ENCODE results near the gene SEMA4A.
"Not testable (repeated sequence)": the region's sequence is repeated elsewhere in the genome, so short reads cannot be mapped to it uniquely, and the experiment has no call there.

Gene SEMA4A

DNA sequence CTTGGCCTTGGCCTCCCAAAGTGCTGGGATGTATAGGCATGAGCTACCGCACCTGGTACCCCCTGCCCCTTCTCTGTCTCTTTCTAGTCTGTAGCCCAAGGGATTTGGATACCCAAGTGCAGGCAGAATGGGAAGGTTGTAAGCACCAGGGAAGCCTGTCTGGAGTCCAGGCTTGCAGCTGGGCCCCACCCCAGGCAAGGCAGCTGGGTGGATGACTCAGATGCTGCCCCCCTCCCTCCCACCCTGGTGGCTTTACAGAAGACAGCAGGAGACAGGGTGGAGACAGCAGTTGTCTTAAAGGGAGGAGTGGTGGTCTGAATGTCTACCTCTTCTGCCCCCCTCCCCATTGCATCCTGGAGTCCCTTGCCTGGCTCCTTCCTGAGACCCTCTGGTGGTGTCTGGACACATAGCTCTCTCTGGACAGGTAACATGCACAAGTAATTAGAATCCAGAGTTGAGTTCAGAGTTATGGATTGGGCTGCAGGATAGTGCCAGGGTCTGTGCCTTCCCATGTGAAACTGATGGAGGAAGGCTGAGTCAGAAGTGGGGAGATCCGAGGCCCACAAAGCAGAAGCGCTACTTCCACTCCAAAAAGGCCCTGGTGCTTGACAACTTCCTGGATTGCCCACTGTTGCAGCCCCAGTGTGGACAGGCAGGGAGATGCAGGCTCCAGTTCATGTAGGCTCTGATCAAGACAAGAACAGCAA is 33.7 kb upstream of the SEMA4A start:
- peak in 7 of 14 donors; percentile 33 to 81 (median 45) for DNase-seq

DNA sequence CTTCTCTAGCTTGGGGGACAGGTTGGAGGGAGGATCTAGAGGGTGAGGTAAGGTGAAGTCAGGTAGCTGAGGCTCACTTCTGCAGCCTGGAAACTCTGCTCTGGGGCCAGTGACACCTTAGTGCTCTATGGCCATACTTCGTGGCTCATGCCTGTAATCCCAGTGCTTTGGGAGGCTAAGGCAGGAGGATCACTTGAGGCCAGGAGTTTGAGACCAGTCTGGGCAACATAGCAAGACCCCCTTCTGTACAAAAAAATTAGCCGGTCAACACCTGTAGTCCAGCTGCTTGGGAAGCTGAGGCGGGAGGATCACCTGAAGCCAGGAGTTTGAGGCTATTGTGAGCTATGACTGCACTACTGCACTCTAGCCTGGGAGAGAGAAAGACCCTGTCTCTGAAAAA is 33.1 kb upstream of the SEMA4A start:
- no peak for DNase-seq

DNA sequence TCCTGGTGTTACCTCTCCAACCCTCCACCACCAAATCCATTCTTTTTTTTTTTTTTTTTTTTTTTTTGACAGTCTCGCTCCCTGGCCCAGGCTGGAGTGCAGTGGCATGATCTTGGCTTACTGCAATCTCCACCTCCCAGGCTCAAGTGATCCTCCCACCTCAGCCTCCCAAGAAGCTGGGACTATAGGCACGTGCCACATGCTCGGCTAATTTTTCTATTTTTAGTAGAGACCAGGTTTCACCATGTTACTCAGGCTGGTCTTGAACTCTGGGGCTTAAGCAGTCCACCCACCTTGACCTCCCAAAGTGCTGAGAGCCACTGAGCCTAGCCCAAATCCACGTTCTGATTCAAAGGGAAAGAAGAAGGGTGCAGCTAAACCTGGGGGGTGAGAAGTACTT is 32.4 kb upstream of the SEMA4A start:
- not testable (repeated sequence) for DNase-seq

- DNase-seq = no peak
Observed at GRCh38 chr1:156121457-156121856, 31.9 kb upstream of the SEMA4A start.

- no peak for DNase-seq
Observed at GRCh38 chr1:156122086-156122485, 31.3 kb upstream of the SEMA4A start.

DNA sequence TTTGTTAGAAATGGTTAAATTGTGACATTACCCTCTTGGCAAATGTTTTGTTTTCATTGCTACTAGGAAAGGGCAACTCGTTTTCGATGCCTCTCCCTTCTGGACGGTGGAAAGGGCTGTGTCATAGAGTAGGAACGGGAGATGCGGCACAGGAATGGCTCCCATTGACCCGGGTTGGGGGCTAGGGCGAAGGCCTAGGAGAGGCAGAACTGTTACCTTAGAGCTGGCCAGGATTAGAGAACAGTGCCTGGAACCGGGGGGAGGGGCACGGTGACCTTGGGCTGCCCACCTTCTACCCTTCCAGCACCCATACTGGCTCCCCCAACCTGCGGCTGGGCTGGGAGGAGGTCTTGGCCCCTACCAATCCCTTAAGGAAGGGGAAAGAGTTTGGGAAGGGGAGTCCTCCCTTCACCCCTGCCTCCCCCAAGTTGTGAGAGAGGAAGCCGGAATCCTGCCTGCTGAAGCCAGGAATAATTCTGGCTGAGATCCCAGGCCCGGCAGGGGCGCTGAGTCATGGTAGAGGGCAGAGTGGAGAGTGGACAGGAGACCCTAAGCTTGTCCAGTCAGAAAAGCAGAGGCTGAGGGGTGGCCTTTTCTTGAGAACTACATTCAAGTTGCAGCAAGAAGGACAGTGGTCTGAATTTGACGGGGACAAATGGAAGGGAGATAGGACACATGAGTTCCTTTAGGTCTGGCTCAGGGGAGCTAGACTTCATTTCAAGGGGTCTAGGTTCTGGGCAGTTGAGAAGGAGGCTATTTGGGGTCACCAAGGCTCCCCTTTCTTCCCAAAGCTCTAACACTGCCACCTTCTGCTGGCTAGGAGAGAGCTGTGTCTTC is 30.6 kb upstream of the SEMA4A start:
- peak in 11 of 14 donors; percentile 42 to 88 (median 58) for DNase-seq

- DNase-seq = peak in 13 of 14 donors; percentile 36 to 96 (median 84)
Observed at GRCh38 chr1:156123356-156124196, 29.8 kb upstream of the SEMA4A start.

GRCh38 chr1:156124557-156125483 is 28.6 kb upstream of the SEMA4A start:
- peak in 1 of 14 donors; percentile 15 for DNase-seq

- DNase-seq = not testable (repeated sequence)
Observed at GRCh38 chr1:156125544-156125943, 27.8 kb upstream of the SEMA4A start.

DNA sequence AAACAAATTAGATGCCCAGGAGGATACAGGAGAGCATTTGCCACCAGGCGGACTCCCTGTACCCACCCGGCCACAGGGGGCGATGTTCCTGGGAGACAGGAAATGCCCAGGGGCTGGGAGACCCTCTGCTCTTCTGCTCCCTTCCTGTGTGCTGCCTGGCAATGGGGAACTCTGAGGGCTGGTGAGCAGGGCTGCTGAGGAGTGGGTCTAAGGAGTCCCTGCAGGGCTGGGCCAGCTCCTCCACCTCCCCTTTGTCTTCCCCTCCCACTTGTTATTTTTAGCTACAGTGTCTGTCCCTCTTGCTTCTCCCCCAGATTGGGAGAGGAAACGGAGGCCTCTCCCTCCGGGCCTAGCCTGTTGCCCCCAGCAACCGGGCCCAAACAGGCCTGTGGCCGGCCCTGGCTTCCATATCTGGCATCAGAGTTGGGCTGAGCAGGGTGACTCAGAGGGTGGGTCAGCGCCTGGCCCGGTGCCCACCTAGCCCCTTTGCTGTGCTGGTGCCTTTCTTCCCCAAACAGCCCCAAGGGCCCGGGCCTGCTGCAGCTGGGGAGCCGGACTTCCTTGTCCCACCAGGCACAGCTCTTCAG is 27.2 kb upstream of the SEMA4A start:
- DNase-seq = peak in 8 of 14 donors; percentile 28 to 88 (median 47)

GRCh38 chr1:156126630-156127534 is 26.5 kb upstream of the SEMA4A start:
- DNase-seq = peak in 1 of 14 donors; percentile 59

GRCh38 chr1:156128308-156128653 is 25.1 kb upstream of the SEMA4A start:
- no peak for DNase-seq

DNA sequence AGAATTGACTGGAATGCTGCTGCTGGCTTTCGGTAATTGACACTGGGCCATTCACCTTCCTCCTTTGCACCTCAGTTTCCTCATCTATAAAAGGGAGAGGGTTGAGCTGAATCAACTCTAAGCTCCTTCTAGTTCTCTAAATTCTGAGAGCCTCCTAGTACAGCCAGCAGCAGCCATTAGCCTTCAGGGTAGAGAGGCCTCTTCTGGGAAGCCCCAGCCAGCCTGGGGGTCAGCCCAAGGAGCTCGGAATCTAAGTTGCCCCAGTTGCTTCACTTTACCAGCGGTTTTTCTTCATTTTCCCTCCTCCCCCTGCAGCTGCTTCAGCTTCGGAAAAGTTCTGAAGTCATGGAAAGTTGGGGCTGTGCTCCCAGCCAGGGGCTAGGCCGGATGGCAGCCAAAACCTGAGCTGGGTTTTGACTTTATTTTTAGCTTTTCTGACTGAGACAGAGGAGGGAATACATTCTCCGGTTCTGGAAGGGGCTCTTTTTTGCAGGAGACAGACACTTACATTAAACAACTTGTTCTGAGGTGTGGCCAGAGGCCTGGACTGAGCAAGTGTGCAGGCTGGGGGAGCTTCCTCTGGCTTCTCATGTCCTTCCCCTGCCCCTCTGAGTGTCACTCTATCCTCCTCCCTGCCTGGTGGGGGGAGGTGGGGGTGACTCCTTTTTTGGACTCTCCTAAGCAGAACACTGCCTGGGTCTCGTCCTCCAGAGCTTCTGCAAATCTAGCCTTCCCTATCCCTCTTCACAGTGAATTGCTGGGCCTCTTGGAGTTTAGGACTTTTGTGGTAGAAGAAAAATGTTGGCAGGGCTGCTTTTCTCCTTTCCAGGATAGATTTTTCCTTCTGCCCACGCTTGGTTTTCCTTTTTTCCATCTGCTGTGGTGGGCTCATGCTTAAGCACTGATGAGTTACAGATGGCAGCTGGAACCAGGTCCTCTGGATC is 24.5 kb upstream of the SEMA4A start:
- DNase-seq = peak in 3 of 14 donors; percentile 30 to 42 (median 39)

DNA sequence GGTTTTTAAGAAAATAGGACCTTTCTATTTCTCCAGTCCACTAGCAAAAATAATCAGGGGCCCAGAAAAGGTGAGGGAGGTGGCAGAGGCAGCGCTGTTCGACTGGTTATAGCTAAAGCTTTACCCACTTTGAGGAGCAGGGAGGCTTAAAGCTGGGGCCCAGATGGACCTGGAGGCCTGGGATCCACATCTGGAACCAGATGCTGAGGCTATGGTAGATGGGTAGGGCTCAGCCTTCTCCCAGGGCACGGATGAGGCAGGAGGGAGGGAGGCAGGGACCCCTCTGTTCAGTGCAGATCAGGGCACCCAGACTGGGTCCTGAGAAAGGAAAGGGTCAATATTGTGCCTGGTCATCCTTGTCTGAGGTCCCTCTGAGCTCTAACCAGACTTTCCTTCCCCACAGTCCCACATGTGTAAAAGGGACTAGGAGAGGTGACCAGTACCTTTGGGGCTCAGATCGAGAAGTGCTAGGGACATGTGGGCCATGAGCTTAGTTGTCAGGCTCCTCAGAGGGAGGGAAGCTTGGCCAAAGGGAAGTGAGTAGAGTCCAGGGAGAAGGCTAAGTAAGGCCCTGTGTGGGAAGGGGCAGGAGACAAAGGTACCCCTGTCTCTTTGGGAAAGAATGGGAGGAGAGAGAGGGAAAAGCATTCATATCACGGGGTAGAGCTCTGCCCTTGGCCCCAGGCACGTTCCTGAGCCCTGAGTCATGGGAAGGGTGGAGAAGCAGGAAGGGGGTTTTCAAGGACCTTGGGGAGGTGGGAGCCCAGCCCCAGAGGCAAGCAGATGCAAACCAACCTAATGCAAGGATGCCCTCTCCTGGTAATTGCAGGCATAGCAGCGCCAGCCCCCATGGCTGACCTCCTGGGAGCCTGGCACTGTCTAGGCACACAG is 23.5 kb upstream of the SEMA4A start:
- DNase-seq = peak in 11 of 14 donors; percentile 19 to 74 (median 50)

DNA sequence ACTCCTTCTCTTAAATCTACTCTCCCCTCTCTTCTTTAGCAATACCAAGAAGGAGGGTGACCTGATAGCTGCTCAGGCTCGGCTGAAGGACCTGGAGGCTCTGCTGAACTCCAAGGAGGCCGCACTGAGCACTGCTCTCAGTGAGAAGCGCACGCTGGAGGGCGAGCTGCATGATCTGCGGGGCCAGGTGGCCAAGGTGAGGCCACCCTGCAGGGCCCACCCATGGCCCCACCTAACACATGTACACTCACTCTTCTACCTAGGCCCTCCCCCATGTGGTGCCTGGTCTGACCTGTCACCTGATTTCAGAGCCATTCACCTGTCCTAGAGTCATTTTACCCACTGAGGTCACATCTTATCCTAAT is 22.8 kb upstream of the SEMA4A start:
- no peak for DNase-seq

- DNase-seq = no peak
Observed at GRCh38 chr1:156134716-156135435, 18.5 kb upstream of the SEMA4A start.

Measured in C1 segment of cervical spinal cord (tissue), 14 donors.